ENCODE data around the gene CDADC1. TPM values are rescaled to one million over a fixed set of nuclear protein-coding genes. Genes with fewer than 3 reads are reported as not detected.

The CDADC1 gene
- total and polyA plus RNA-seq, 2 donors: 4.9 to 8.0 TPM

- no peak overlapping the region for H3K27ac ChIP-seq (ENCODE audit: low read depth in 1 of 2, low read length in 1 of 2)
- peaks cover 0 to 4% of the 10 kb centered on the region in 2 donors for H3K4me1 ChIP-seq (ENCODE audit: control insufficient read depth in 2 of 2, insufficient read depth in 2 of 2, low read length in 2 of 2)
- no peaks in the 10 kb centered on the region for H3K27me3 ChIP-seq (ENCODE audit: control insufficient read depth in 2 of 2, insufficient read depth in 1 of 2, low read length in 1 of 2)
- no peak for DNase-seq (ENCODE audit: low read depth in 6 of 9, low spot score in 9 of 9)
- 43% methylated on average over 5 of the region's 5 CpGs for WGBS
- H3K9me3 ChIP-seq (ENCODE audit: control insufficient read depth in 2 of 2, insufficient read depth in 1 of 2, low read length in 1 of 2): no peaks in the 10 kb centered on the region
- peaks cover 6 to 18% of the 10 kb centered on the region in 2 donors for H3K36me3 ChIP-seq (ENCODE audit: control insufficient read depth in 2 of 2, insufficient read depth in 2 of 2, low read length in 1 of 2)
- H3K4me3 ChIP-seq (ENCODE audit: low read length in 2 of 2): no peak overlapping the region
These were observed 3.6 kb downstream of the CDADC1 start for GRCh38 chr13:49251326-49251725.

- H3K4me1 ChIP-seq (ENCODE audit: control insufficient read depth in 2 of 2, insufficient read depth in 2 of 2, low read length in 2 of 2): peaks cover 0 to 4% of the 10 kb centered on the region in 2 donors
These were observed 5.6 kb downstream of the CDADC1 start for GRCh38 chr13:49253310-49253709.

GRCh38 chr13:49254007-49254406, 6.3 kb downstream of the CDADC1 start:
- WGBS: 11% methylated on average over 1 of the region's 1 CpG
- no peak overlapping the region for H3K4me3 ChIP-seq (ENCODE audit: low read length in 2 of 2)
- H3K36me3 ChIP-seq (ENCODE audit: control insufficient read depth in 2 of 2, insufficient read depth in 2 of 2, low read length in 1 of 2): peaks cover 6 to 22% of the 10 kb centered on the region in 2 donors
- no peaks in the 10 kb centered on the region for H3K9me3 ChIP-seq (ENCODE audit: control insufficient read depth in 2 of 2, insufficient read depth in 1 of 2, low read length in 1 of 2)
- DNase-seq (ENCODE audit: low read depth in 6 of 9, low spot score in 9 of 9): no peak
- H3K27me3 ChIP-seq (ENCODE audit: control insufficient read depth in 2 of 2, insufficient read depth in 1 of 2, low read length in 1 of 2): no peaks in the 10 kb centered on the region
- no peaks in the 10 kb centered on the region for H3K4me1 ChIP-seq (ENCODE audit: control insufficient read depth in 2 of 2, insufficient read depth in 2 of 2, low read length in 2 of 2)
- H3K27ac ChIP-seq (ENCODE audit: low read depth in 1 of 2, low read length in 1 of 2): no peak overlapping the region

More at GRCh38 chr13:49253310-49253709, 5.6 kb downstream of the CDADC1 start:
- WGBS: 97% methylated on average over 1 of the region's 1 CpG
- no peak overlapping the region for H3K27ac ChIP-seq (ENCODE audit: low read depth in 1 of 2, low read length in 1 of 2)
- no peak for DNase-seq (ENCODE audit: low read depth in 6 of 9, low spot score in 9 of 9)
- no peak overlapping the region for H3K4me3 ChIP-seq (ENCODE audit: low read length in 2 of 2)
- H3K9me3 ChIP-seq (ENCODE audit: control insufficient read depth in 2 of 2, insufficient read depth in 1 of 2, low read length in 1 of 2): no peaks in the 10 kb centered on the region
- H3K27me3 ChIP-seq (ENCODE audit: control insufficient read depth in 2 of 2, insufficient read depth in 1 of 2, low read length in 1 of 2): no peaks in the 10 kb centered on the region
- H3K36me3 ChIP-seq (ENCODE audit: control insufficient read depth in 2 of 2, insufficient read depth in 2 of 2, low read length in 1 of 2): peaks cover 6 to 22% of the 10 kb centered on the region in 2 donors

GRCh38 chr13:49256841-49257240, 9.1 kb downstream of the CDADC1 start:
- no peak for DNase-seq (ENCODE audit: low read depth in 6 of 9, low spot score in 9 of 9)
- H3K27me3 ChIP-seq (ENCODE audit: control insufficient read depth in 2 of 2, insufficient read depth in 1 of 2, low read length in 1 of 2): no peaks in the 10 kb centered on the region
- no peaks in the 10 kb centered on the region for H3K4me1 ChIP-seq (ENCODE audit: control insufficient read depth in 2 of 2, insufficient read depth in 2 of 2, low read length in 2 of 2)
- no peak overlapping the region for H3K4me3 ChIP-seq (ENCODE audit: low read length in 2 of 2)
- no peaks in the 10 kb centered on the region for H3K9me3 ChIP-seq (ENCODE audit: control insufficient read depth in 2 of 2, insufficient read depth in 1 of 2, low read length in 1 of 2)
- H3K27ac ChIP-seq (ENCODE audit: low read depth in 1 of 2, low read length in 1 of 2): no peak overlapping the region
- peaks cover 16 to 39% of the 10 kb centered on the region in 2 donors for H3K36me3 ChIP-seq (ENCODE audit: control insufficient read depth in 2 of 2, insufficient read depth in 2 of 2, low read length in 1 of 2)
- 93% methylated on average over 2 of the region's 2 CpGs for WGBS

- no peaks in the 10 kb centered on the region for H3K4me1 ChIP-seq (ENCODE audit: control insufficient read depth in 2 of 2, insufficient read depth in 2 of 2, low read length in 2 of 2)
- H3K4me3 ChIP-seq (ENCODE audit: low read length in 2 of 2): peak overlapping the region in 1 of 2 donors; percentile 46
- peaks cover 16 to 41% of the 10 kb centered on the region in 2 donors for H3K36me3 ChIP-seq (ENCODE audit: control insufficient read depth in 2 of 2, insufficient read depth in 2 of 2, low read length in 1 of 2)
- no peak for DNase-seq (ENCODE audit: low read depth in 6 of 9, low spot score in 9 of 9)
- 11% methylated on average over 3 of the region's 3 CpGs for WGBS
- no peaks in the 10 kb centered on the region for H3K9me3 ChIP-seq (ENCODE audit: control insufficient read depth in 2 of 2, insufficient read depth in 1 of 2, low read length in 1 of 2)
- peak overlapping the region in 1 of 2 donors; percentile 46 for H3K27ac ChIP-seq (ENCODE audit: low read depth in 1 of 2, low read length in 1 of 2)
- no peaks in the 10 kb centered on the region for H3K27me3 ChIP-seq (ENCODE audit: control insufficient read depth in 2 of 2, insufficient read depth in 1 of 2, low read length in 1 of 2)
These were observed 10.5 kb downstream of the CDADC1 start for GRCh38 chr13:49258089-49258796.

- H3K9me3 ChIP-seq (ENCODE audit: control insufficient read depth in 2 of 2, insufficient read depth in 1 of 2, low read length in 1 of 2): no peaks in the 10 kb centered on the region
- H3K36me3 ChIP-seq (ENCODE audit: control insufficient read depth in 2 of 2, insufficient read depth in 2 of 2, low read length in 1 of 2): peaks cover 16 to 37% of the 10 kb centered on the region in 2 donors
- H3K27me3 ChIP-seq (ENCODE audit: control insufficient read depth in 2 of 2, insufficient read depth in 1 of 2, low read length in 1 of 2): no peaks in the 10 kb centered on the region
- H3K4me1 ChIP-seq (ENCODE audit: control insufficient read depth in 2 of 2, insufficient read depth in 2 of 2, low read length in 2 of 2): no peaks in the 10 kb centered on the region
- no peak overlapping the region for H3K4me3 ChIP-seq (ENCODE audit: low read length in 2 of 2)
- DNase-seq (ENCODE audit: low read depth in 6 of 9, low spot score in 9 of 9): no peak
- no peak overlapping the region for H3K27ac ChIP-seq (ENCODE audit: low read depth in 1 of 2, low read length in 1 of 2)
- WGBS: over 99% methylated on average over 6 of the region's 6 CpGs
These were observed 11.9 kb downstream of the CDADC1 start for GRCh38 chr13:49259586-49259985.

GRCh38 chr13:49262634-49263033, 14.9 kb downstream of the CDADC1 start:
- H3K4me1 ChIP-seq (ENCODE audit: control insufficient read depth in 2 of 2, insufficient read depth in 2 of 2, low read length in 2 of 2): no peaks in the 10 kb centered on the region
- H3K27me3 ChIP-seq (ENCODE audit: control insufficient read depth in 2 of 2, insufficient read depth in 1 of 2, low read length in 1 of 2): no peaks in the 10 kb centered on the region
- no peaks in the 10 kb centered on the region for H3K9me3 ChIP-seq (ENCODE audit: control insufficient read depth in 2 of 2, insufficient read depth in 1 of 2, low read length in 1 of 2)
- WGBS: 95% methylated on average over 6 of the region's 6 CpGs
- H3K27ac ChIP-seq (ENCODE audit: low read depth in 1 of 2, low read length in 1 of 2): no peak overlapping the region
- H3K4me3 ChIP-seq (ENCODE audit: low read length in 2 of 2): no peak overlapping the region
- peaks cover 10 to 27% of the 10 kb centered on the region in 2 donors for H3K36me3 ChIP-seq (ENCODE audit: control insufficient read depth in 2 of 2, insufficient read depth in 2 of 2, low read length in 1 of 2)
- no peak for DNase-seq (ENCODE audit: low read depth in 6 of 9, low spot score in 9 of 9)

GRCh38 chr13:49265822-49266221, 18.1 kb downstream of the CDADC1 start:
- WGBS: 63% methylated on average over 2 of the region's 2 CpGs
- DNase-seq (ENCODE audit: low read depth in 6 of 9, low spot score in 9 of 9): no peak
- no peak overlapping the region for H3K27ac ChIP-seq (ENCODE audit: low read depth in 1 of 2, low read length in 1 of 2)

GRCh38 chr13:49271264-49271663, 23.5 kb downstream of the CDADC1 start:
- H3K9me3 ChIP-seq (ENCODE audit: control insufficient read depth in 2 of 2, insufficient read depth in 1 of 2, low read length in 1 of 2): no peaks in the 10 kb centered on the region

More at GRCh38 chr13:49265822-49266221, 18.1 kb downstream of the CDADC1 start:
- peaks cover 4 to 22% of the 10 kb centered on the region in 2 donors for H3K36me3 ChIP-seq (ENCODE audit: control insufficient read depth in 2 of 2, insufficient read depth in 2 of 2, low read length in 1 of 2)
- no peak overlapping the region for H3K4me3 ChIP-seq (ENCODE audit: low read length in 2 of 2)
- no peaks in the 10 kb centered on the region for H3K4me1 ChIP-seq (ENCODE audit: control insufficient read depth in 2 of 2, insufficient read depth in 2 of 2, low read length in 2 of 2)
- no peaks in the 10 kb centered on the region for H3K9me3 ChIP-seq (ENCODE audit: control insufficient read depth in 2 of 2, insufficient read depth in 1 of 2, low read length in 1 of 2)
- H3K27me3 ChIP-seq (ENCODE audit: control insufficient read depth in 2 of 2, insufficient read depth in 1 of 2, low read length in 1 of 2): no peaks in the 10 kb centered on the region

More at GRCh38 chr13:49271264-49271663, 23.5 kb downstream of the CDADC1 start:
- Histone ChIP-seq H3K4me1 (ENCODE audit: control insufficient read depth in 2 of 2, insufficient read depth in 2 of 2, low read length in 2 of 2) (no peaks in the 10 kb centered on the region), H3K4me3 (ENCODE audit: low read length in 2 of 2) (no peak overlapping the region), H3K36me3 (ENCODE audit: control insufficient read depth in 2 of 2, insufficient read depth in 2 of 2, low read length in 1 of 2) (peaks cover 4 to 11% of the 10 kb centered on the region in 2 donors), H3K27me3 (ENCODE audit: control insufficient read depth in 2 of 2, insufficient read depth in 1 of 2, low read length in 1 of 2) (no peaks in the 10 kb centered on the region), H3K27ac (ENCODE audit: low read depth in 1 of 2, low read length in 1 of 2) (no peak overlapping the region)
- DNase-seq (ENCODE audit: low read depth in 6 of 9, low spot score in 9 of 9): no peak
- WGBS: 43% methylated on average over 1 of the region's 1 CpG
